Measurements from ENCODE around the gene GNB1.
"Not testable (repeated sequence)": the region's sequence is repeated elsewhere in the genome, so short reads cannot be mapped to it uniquely, and the experiment has no call there.

GNB1 gene

DNA sequence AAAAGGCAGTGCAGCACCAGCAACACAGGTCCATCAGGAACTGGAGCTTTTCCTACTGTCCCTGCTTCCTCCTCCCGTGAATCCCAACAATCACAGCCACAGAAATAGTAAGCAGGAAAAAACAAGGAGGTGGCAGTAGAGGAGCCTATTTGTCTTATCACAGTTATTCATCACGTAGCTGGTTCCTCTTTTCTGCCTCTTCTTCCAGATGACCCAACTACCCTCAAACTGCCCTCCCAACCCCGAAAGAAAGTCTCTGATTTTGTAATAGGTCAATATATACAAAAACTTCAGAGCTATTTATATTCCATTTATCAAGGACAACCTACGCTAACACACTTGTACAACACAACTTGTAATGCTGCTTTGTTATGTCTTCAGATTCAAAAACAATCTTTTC, 21.4 kb downstream of the GNB1 start:
- DNase-seq (ENCODE audit: low spot score) = peak; percentile 39
- TF ChIP-seq, protein P1, sequence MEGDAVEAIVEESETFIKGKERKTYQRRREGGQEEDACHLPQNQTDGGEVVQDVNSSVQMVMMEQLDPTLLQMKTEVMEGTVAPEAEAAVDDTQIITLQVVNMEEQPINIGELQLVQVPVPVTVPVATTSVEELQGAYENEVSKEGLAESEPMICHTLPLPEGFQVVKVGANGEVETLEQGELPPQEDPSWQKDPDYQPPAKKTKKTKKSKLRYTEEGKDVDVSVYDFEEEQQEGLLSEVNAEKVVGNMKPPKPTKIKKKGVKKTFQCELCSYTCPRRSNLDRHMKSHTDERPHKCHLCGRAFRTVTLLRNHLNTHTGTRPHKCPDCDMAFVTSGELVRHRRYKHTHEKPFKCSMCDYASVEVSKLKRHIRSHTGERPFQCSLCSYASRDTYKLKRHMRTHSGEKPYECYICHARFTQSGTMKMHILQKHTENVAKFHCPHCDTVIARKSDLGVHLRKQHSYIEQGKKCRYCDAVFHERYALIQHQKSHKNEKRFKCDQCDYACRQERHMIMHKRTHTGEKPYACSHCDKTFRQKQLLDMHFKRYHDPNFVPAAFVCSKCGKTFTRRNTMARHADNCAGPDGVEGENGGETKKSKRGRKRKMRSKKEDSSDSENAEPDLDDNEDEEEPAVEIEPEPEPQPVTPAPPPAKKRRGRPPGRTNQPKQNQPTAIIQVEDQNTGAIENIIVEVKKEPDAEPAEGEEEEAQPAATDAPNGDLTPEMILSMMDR (IDR thresholded peaks at IDR 0.05; ENCODE audit: borderline replicate concordance, control extremely low read depth, extremely low read depth, insufficient read depth, missing control alignments) = no peak
- in situ Hi-C loops (cut with MboI; ENCODE audit: low sequenced_read_pairs, unreplicated experiment) = no loop called here

DNA sequence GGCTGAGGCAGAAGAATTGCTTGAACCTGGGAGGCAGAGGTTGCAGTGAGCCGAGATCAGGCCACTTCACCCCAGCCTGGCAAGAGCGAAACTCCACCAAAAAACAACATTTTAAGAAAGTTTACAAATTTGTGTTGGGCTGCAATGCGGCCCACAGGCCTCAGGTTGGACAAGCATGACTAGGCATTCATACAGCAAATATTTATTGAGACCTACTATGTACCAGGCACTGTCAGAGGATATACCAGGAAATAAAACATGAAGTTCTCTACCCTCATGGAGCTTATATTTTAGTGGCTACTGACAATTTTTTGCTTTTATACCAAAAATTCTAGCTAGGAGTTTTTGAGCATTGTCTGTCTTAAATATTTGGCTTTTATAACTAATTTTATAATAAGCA, 23.7 kb downstream of the GNB1 start:
- TF ChIP-seq, protein P1 (IDR thresholded peaks at IDR 0.05; ENCODE audit: borderline replicate concordance, control extremely low read depth, extremely low read depth, insufficient read depth, missing control alignments) = no peak
- in situ Hi-C loops (cut with MboI; ENCODE audit: low sequenced_read_pairs, unreplicated experiment) = no loop called here
- no peak for DNase-seq (ENCODE audit: low spot score)

DNA sequence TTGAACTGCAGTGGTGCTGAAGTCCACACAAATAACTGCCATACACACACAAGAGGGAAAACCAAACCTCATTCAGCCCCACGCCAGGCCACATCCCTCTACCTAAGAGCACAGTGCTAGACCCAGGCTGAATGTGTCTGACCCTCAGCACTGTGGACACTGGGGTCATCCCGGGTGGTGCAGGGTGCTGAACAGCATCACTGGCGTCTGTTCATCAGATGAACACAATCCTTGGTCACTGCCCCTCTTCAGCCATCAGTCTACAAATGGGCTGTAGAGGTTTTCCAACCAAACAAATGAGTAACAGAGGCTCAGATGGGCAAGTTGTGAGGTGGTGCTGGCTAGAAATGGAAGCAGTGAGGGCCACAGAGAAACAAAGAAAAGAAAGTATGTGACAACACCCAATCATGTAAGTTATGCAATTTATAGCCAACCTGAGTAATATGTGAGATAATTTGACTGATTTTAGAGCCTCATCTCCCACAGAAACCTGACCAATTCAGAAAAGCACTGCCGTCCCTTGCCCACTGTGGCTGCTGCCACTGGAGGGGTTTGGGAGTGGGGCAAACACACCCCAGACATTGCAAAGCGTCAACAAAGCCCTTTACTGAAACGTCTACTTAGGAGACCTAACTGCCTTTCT, 27.9 kb downstream of the GNB1 start:
- peak; percentile 27 for DNase-seq (ENCODE audit: low spot score)
- TF ChIP-seq, protein P1 (IDR thresholded peaks at IDR 0.05; ENCODE audit: borderline replicate concordance, control extremely low read depth, extremely low read depth, insufficient read depth, missing control alignments) = no peak
- in situ Hi-C loops (cut with MboI; ENCODE audit: low sequenced_read_pairs, unreplicated experiment) = no loop called here

DNA sequence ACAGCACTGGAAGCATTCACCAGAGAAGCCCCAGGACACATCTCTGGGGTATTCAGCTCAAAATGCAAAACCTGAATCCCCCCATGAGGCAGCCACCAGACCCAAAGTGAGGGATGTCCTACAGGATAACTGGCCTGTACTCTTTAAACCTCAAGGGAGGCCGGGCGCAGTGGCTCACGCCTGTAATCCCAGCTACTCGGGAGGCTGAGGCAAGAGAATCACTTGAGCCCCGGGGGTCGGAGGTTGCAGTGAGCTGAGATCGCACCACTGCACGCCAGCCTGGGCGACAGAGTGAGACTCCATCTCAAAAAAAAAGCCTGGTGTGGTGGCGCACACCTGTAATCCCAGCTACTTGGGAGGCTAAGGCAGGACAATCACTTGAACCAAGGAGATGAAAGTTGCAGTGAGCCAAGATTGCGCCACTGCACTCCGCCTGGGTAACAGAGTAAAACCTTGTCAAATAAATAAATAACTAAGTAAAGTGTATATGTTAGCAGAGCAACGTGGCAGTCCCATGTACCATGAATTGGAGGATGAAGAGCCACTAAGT, 29.1 kb downstream of the GNB1 start:
- DNase-seq (ENCODE audit: low spot score); in situ Hi-C loops (cut with MboI; ENCODE audit: low sequenced_read_pairs, unreplicated experiment): not testable (repeated sequence)

DNA sequence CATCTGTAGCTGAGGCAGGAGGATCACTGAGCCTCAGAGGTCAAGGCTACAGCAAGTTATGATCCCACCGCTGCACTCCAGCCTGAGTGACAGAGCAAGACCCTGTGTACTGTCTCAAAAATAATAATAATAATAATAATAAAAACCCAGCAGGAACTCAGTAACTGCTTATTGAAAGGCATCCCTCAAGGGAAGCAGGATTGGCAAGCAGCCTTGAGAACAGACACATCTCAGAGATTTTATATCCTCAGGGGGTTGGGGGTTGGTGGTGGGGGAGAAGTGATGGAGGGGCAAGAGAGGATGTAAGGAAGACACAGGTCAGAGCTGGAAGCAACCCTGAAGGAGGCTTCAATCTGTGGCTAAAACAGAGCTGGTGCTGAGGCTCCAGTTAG, 29.6 kb downstream of the GNB1 start:
- in situ Hi-C loops (cut with MboI; ENCODE audit: low sequenced_read_pairs, unreplicated experiment) = no loop called here
- TF ChIP-seq, protein P1 (IDR thresholded peaks at IDR 0.05; ENCODE audit: borderline replicate concordance, control extremely low read depth, extremely low read depth, insufficient read depth, missing control alignments) = no peak
- peak; percentile 10 for DNase-seq (ENCODE audit: low spot score)

DNA sequence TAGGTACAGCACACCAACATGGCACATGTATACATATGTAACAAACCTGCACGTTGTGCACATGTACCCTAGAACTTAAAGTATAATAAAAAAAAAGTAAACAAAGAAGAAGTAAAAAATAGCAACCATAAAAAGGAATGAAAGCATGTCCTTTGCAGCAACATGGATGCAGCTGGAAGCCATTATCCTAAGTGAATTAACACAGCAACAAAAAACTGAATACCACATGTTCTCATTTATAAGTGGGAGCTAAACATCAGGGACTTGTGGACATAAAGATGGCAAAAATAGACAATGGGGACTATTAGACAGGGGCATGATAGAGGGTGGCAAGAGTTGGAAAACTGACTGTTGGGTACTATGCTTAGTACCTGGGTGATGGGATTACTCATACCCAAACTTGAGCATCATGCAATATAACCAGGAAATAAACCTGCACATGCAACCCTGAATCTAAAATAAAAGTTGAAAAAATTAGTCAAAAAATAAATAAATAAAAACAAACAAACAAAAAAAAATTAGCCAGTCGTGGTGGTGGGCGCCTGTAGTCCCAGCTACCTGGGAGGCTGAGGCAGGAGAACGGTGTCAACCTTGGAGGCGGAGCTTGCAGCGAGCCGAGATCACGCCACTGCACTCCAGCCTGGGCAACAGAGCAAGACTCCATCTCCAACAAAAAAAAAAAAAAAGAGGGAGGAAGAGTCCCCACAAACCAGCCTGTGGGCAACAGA, 30.8 kb downstream of the GNB1 start:
- in situ Hi-C loops (cut with MboI; ENCODE audit: low sequenced_read_pairs, unreplicated experiment); DNase-seq (ENCODE audit: low spot score): not testable (repeated sequence)

DNA sequence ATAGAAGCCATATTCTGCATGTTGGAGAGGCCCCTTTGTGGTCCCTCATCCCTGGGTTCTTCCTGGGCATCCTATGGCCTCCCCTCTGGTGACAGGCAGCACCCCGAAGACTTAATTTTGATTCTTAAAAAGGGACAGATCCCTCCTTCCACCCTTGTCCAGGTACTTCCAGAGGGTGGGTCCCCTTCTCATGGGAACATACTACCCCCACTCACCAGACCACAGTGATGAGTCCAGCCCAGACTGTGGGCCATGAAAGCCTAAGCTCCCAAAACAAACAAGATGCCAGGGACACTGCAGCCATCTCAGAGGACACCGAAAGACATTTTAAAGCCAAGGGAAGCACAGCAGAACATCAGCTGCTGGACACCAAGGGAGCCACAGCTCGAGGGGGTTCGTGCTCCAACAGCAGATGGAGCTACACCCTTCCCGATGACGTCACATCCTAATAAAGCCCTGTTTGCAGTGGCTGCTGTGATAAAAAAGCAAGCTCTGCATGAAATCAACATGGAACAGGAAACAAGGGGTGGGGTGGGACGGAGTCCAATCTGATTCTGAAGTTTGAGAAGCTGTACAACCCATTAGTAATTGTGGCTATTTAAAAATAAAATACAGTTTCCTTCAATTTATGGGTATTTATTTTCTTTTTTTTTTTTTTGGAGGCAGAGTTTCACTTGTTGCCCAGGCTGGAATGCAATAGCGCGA, 32.4 kb downstream of the GNB1 start:
- TF ChIP-seq, protein P1 (IDR thresholded peaks at IDR 0.05; ENCODE audit: borderline replicate concordance, control extremely low read depth, extremely low read depth, insufficient read depth, missing control alignments) = no peak
- in situ Hi-C loops (cut with MboI; ENCODE audit: low sequenced_read_pairs, unreplicated experiment) = no loop called here
- peak; percentile 22 for DNase-seq (ENCODE audit: low spot score)
